C4-2B (cell line): ENCODE data around the gene NRG2.

Source experiments
- ZFX ChIP-seq: fragments of 450-650 bp; IDR thresholded peaks from 2 replicates; pipeline ENCODE4 v1.6.1; 2017
- TF ChIP-seq, protein P1 (sequence below): fragments of 450-650 bp; conservative IDR thresholded peaks from 2 replicates; pipeline ENCODE4 v1.5.1; 2017; ENCODE audit warnings: mild to moderate bottlenecking

DNA sequence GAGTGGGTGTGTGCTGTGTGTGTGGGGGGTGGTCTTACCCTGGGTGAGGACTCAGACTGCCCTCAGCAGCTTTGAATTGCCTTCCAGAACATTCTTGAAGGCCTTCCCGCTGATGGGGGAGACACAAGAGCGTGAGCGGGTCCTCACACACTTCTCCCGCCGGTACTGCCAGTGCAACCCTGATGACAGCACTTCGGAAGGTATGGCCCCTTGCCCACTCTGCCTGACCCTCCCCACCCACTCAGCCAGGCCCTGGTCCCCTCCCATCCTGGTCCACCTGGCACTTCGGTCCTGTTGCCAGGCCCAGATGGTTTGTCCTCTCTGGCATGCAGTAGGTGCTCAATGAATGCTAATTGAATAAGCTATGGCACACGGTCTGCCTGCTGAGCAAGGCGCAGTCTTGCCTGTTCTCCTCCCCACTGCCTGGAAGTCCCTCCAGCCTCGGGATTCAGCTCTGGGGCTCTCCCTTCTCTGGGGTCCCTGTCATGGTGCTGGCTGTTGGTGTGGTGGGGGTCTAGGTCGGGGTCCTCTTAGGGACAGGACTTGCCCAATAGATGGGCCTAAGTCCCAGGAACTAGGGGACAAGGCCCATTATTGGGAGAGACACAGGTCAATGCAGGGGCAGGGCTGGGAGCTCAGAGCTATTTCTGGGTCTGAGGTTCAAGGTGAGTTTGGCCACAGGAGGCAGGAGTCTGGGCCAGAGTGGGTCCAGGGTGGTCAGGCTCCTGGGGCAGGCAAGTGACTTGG, 221.1 kb downstream of the NRG2 start:
- TF ChIP-seq, protein P1, sequence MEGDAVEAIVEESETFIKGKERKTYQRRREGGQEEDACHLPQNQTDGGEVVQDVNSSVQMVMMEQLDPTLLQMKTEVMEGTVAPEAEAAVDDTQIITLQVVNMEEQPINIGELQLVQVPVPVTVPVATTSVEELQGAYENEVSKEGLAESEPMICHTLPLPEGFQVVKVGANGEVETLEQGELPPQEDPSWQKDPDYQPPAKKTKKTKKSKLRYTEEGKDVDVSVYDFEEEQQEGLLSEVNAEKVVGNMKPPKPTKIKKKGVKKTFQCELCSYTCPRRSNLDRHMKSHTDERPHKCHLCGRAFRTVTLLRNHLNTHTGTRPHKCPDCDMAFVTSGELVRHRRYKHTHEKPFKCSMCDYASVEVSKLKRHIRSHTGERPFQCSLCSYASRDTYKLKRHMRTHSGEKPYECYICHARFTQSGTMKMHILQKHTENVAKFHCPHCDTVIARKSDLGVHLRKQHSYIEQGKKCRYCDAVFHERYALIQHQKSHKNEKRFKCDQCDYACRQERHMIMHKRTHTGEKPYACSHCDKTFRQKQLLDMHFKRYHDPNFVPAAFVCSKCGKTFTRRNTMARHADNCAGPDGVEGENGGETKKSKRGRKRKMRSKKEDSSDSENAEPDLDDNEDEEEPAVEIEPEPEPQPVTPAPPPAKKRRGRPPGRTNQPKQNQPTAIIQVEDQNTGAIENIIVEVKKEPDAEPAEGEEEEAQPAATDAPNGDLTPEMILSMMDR: no peak
- no peak for TF ChIP-seq ZFX
